Breast epithelium (tissue), 3 donors: ENCODE measurements around the gene GAB2.

Source experiments
- CTCF ChIP-seq, 3 donors: fragments of 450-650 bp; IDR thresholded peaks; one replicate each; pipeline ENCODE4 v1.5.1; 2016 to 2017; ENCODE audit warnings: antibody characterized with exemption in 3 of 3, mild to moderate bottlenecking in 3 of 3, moderate library complexity in 3 of 3
- POLR2A ChIP-seq: fragments of 450-650 bp; IDR thresholded peaks from one replicate; pipeline ENCODE4 v1.6.1; 2016; ENCODE audit warnings: antibody characterized with exemption, mild to moderate bottlenecking, moderate library complexity
- POLR2AphosphoS5 ChIP-seq, 3 donors: sonication (generic); formaldehyde crosslinking; IDR thresholded peaks; one replicate each; pipeline ENCODE4 v1.6.1; 2017; ENCODE audit warnings: antibody characterized with exemption in 3 of 3

- TF ChIP-seq CTCF (IDR thresholded peaks at IDR 0.05) (no peak), POLR2A (no peak), POLR2AphosphoS5 (IDR thresholded peaks at IDR 0.05) (no peak)
These were observed 227.2 kb downstream of the GAB2 start for GRCh38 chr11:78190374-78190773.
